H9 (cell line): Measurements from ENCODE around the gene PLCB1. TPM values are rescaled to one million over a fixed set of nuclear protein-coding genes. Genes with fewer than 3 reads are reported as not detected.

Experiments used
- DNase-seq: peaks from one replicate; pipeline ENCODE4 v3.0.0-alpha.2; 2017
- H2AFZ ChIP-seq: one replicate; pipeline ENCODE4 v1.6.1; 2013; ENCODE audit warnings: mild to moderate bottlenecking, low read length, control low read depth, moderate library complexity
- H2AK5ac ChIP-seq: 2 replicates; pipeline ENCODE4 v1.6.1; 2013; ENCODE audit warnings: low read length, control low read depth, mixed read lengths; ENCODE audit not compliant: insufficient read length
- H2BK120ac ChIP-seq: one replicate; pipeline ENCODE4 v1.6.1; 2013; ENCODE audit warnings: low read depth, mild to moderate bottlenecking, low read length, control low read depth, inconsistent platforms; ENCODE audit not compliant: poor library complexity, severe bottlenecking
- H2BK12ac ChIP-seq: 2 replicates; pipeline ENCODE4 v1.6.1; 2013; ENCODE audit warnings: low read length, control low read depth, mixed read lengths, low read depth; ENCODE audit not compliant: insufficient read length
- H2BK15ac ChIP-seq: 2 replicates; pipeline ENCODE4 v1.6.1; 2013; ENCODE audit warnings: low read depth, low read length, control low read depth
- H2BK20ac ChIP-seq: one replicate; pipeline ENCODE4 v1.6.1; 2013; ENCODE audit warnings: low read depth, mild to moderate bottlenecking, low read length, control low read depth, inconsistent platforms; ENCODE audit not compliant: poor library complexity, severe bottlenecking
- H2BK5ac ChIP-seq: 2 replicates; pipeline ENCODE4 v1.6.1; 2013; ENCODE audit warnings: low read length, control low read depth, mixed read lengths; ENCODE audit not compliant: insufficient read length
- H3K14ac ChIP-seq: 2 replicates; pipeline ENCODE4 v1.6.1; 2013; ENCODE audit warnings: low read length, control low read depth; ENCODE audit not compliant: insufficient read depth
- H3K18ac ChIP-seq: 2 replicates; pipeline ENCODE4 v1.6.1; 2013; ENCODE audit warnings: low read depth, mild to moderate bottlenecking, mixed read lengths, low read length, control low read depth; ENCODE audit not compliant: insufficient read length
- H3K23ac ChIP-seq: 2 replicates; pipeline ENCODE4 v1.6.1; 2013; ENCODE audit warnings: low read length, control low read depth, mixed read lengths, low read depth; ENCODE audit not compliant: insufficient read length
- H3K23me2 ChIP-seq: 2 replicates; pipeline ENCODE4 v1.6.1; 2013; ENCODE audit warnings: low read depth, mild to moderate bottlenecking, mixed read lengths, low read length, control low read depth; ENCODE audit not compliant: insufficient read length, poor library complexity, severe bottlenecking
- H3K27ac ChIP-seq: 2 replicates; pipeline ENCODE4 v1.5.1; 2013; ENCODE audit warnings: low read length, control low read depth, mixed read lengths, low read depth; ENCODE audit not compliant: insufficient read length
- H3K27me3 ChIP-seq: 2 replicates; pipeline ENCODE4 v1.6.1; 2013; ENCODE audit warnings: low read length, control low read depth, inconsistent platforms; ENCODE audit not compliant: insufficient read depth
- H3K4ac ChIP-seq: 2 replicates; pipeline ENCODE4 v1.6.1; 2013; ENCODE audit warnings: low read depth, mild to moderate bottlenecking, control low read depth, inconsistent platforms, low read length, moderate library complexity
- H3K4me1 ChIP-seq: 2 replicates; pipeline ENCODE4 v1.6.1; 2013; ENCODE audit warnings: low read length, control low read depth, inconsistent platforms; ENCODE audit not compliant: insufficient read depth
- H3K4me2 ChIP-seq: 2 replicates; pipeline ENCODE4 v1.6.1; 2013; ENCODE audit warnings: low read length, control low read depth, mixed read lengths; ENCODE audit not compliant: insufficient read length, insufficient read depth
- H3K56ac ChIP-seq: 2 replicates; pipeline ENCODE4 v1.6.1; 2013; ENCODE audit warnings: low read depth, mild to moderate bottlenecking, mixed read lengths, low read length, control low read depth; ENCODE audit not compliant: insufficient read length
- H3K79me1 ChIP-seq: 2 replicates; pipeline ENCODE4 v1.6.1; 2013; ENCODE audit warnings: low read depth, mild to moderate bottlenecking, moderate library complexity, low read length, control low read depth, inconsistent platforms; ENCODE audit not compliant: insufficient read depth, poor library complexity, severe bottlenecking
- H3K79me2 ChIP-seq: 2 replicates; pipeline ENCODE4 v1.6.1; 2013; ENCODE audit warnings: low read length, control low read depth, inconsistent platforms; ENCODE audit not compliant: insufficient read depth
- H3K9ac ChIP-seq: 2 replicates; pipeline ENCODE4 v1.6.1; 2013; ENCODE audit warnings: low read length, control low read depth, mixed read lengths; ENCODE audit not compliant: insufficient read length; ENCODE audit errors: extremely low read depth
- H3K9me3 ChIP-seq: one replicate; pipeline ENCODE4 v1.6.1; 2013; ENCODE audit warnings: low read depth, low read length, inconsistent platforms; ENCODE audit not compliant: control insufficient read depth
- H3T11ph ChIP-seq: one replicate; pipeline ENCODE4 v1.6.1; 2013; ENCODE audit warnings: mild to moderate bottlenecking, low read length, control low read depth, inconsistent platforms
- H4K20me1 ChIP-seq: one replicate; pipeline ENCODE4 v1.6.1; 2013; ENCODE audit not compliant: control insufficient read depth, insufficient read length, insufficient read depth
- H4K5ac ChIP-seq: 2 replicates; pipeline ENCODE4 v1.6.1; 2013; ENCODE audit warnings: low read depth, mild to moderate bottlenecking, mixed read lengths, low read length, control low read depth; ENCODE audit not compliant: insufficient read length
- H4K8ac ChIP-seq: replicated peaks from 2 replicates; pipeline ENCODE4 v1.6.1; 2013; ENCODE audit warnings: low read length, control low read depth, mixed read lengths, low read depth; ENCODE audit not compliant: insufficient read length
- H4K91ac ChIP-seq: 2 replicates; pipeline ENCODE4 v1.6.1; 2013; ENCODE audit warnings: low read depth, mild to moderate bottlenecking, moderate library complexity, mixed read lengths, low read length, control low read depth; ENCODE audit not compliant: insufficient read length
- H3K27ac Mint-ChIP-seq, 3 experiments: 2 replicates in 2 of 3; 3 replicates in 1 of 3; pipeline ENCODE4 v1.8.0; 2020 to 2021; ENCODE audit warnings: mixed read lengths in 3 of 3, mild to moderate bottlenecking in 1 of 3, moderate library complexity in 1 of 3
- H3K27me3 Mint-ChIP-seq: 2 replicates; pipeline ENCODE4 v1.8.0; 2021; ENCODE audit warnings: low read depth, mild to moderate bottlenecking, moderate library complexity, mixed read lengths
- H3K36me3 Mint-ChIP-seq, 3 experiments: 2 replicates in 2 of 3; 3 replicates in 1 of 3; pipeline ENCODE4 v1.8.0; 2020 to 2021; ENCODE audit warnings: low read depth in 3 of 3, mixed read lengths in 3 of 3; ENCODE audit not compliant: insufficient read depth in 1 of 3
- H3K4me1 Mint-ChIP-seq, 2 experiments: 2 replicates each; pipeline ENCODE4 v1.8.0; 2020; ENCODE audit warnings: mixed read lengths in 2 of 2
- H3K4me3 Mint-ChIP-seq, 2 experiments: 2 replicates in 1 of 2; 3 replicates in 1 of 2; pipeline ENCODE4 v1.8.0; 2020 to 2021; ENCODE audit warnings: mild to moderate bottlenecking in 2 of 2, mixed read lengths in 2 of 2, moderate library complexity in 1 of 2
- H3K9me3 Mint-ChIP-seq, 2 experiments: 2 replicates in 1 of 2; 3 replicates in 1 of 2; pipeline ENCODE4 v1.8.0; 2020; ENCODE audit warnings: mild to moderate bottlenecking in 2 of 2, mixed read lengths in 2 of 2, moderate library complexity in 1 of 2
- WGBS: extraction: QIAGEN DNeasy Blood & Tissue Kit; methylation state at CpG from one replicate; pipeline ENCODE4 v1.1.7; 2013; ENCODE audit warnings: missing lambda C conversion rate, low lambda C conversion rate, mixed read lengths; ENCODE audit not compliant: insufficient read length; ENCODE audit errors: extremely low coverage; 5-methylcytosine and 5-hydroxymethylcytosine counted together
- total RNA-seq: library from RNA; stranded (reverse); gene quantifications from 2 replicates; pipeline ENCODE4 v1.2.1, GENCODE V29; 2021
- TF ChIP-seq, protein P1 (sequence below): fragments of 200-600 bp; sonication (generic); conservative IDR thresholded peaks from 3 replicates; pipeline ENCODE4 v1.8.0; 2021; ENCODE audit warnings: antibody characterized with exemption, mild to moderate bottlenecking

The PLCB1 gene
- total RNA-seq, 1 experiment from 2014 or later, result 11.5 TPM

DNA sequence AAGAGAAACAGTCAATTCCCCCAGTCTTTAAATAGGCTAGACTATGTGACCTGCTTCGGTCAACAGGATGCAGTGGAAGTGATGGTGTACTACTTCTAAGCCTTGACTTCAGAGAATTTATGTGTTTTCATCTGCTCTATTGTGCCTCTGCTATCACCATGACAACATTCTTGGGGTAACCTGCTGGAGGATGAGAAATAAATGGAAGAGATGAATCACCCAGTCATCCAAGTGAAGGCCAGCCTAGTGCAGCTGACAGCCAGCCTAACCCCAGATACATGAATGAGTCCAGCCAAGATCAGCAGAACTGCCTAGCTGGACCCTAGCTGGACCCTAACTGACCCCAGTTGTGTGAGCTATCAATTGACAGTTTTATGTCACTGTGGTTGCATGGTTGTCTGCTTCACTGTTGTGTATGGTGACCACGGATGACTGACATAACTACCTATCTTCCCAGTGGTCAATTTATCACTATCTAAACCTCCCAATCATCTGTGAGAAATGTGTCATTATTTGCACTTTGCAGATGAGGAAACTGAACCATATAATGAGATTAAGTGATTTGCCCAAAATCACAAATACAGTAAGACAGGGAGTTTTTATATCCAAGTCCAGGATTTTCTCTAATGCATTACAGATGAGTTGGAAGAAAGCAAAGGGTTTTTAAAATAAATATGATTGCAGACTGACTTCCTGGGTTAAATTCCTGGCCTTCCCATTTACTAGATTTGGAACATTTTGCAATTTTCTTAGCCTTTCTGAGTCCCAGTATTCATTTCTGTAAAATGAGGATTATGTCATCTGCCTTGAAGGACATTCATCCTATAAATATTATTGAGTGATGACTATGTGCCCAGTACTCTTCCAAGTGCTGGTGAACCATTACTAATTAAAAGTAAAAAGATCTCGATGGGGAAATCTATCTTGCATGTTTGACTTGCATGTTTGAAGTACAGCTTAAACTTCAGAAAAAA lies 800.4 kb downstream of the PLCB1 start:
- Histone ChIP-seq H3K9me3 (no peaks in the 10 kb centered on the region), H2BK120ac (no peak overlapping the region), H3K18ac (no peak overlapping the region), H3K27me3 (no peaks in the 10 kb centered on the region), H4K5ac (no peak overlapping the region), H3K23me2 (no peaks in the 10 kb centered on the region), H2BK5ac (no peak overlapping the region), H3K56ac (no peak overlapping the region), H2AK5ac (no peak overlapping the region), H3K4ac (no peak overlapping the region), H3K14ac (no peak overlapping the region), H3T11ph (no peak overlapping the region), H3K4me2 (no peak overlapping the region), H2BK20ac (no peak overlapping the region), H3K4me1 (peaks cover 4% of the 10 kb centered on the region; the same call in 1 of the 2 replicates), H3K79me1 (no peaks in the 10 kb centered on the region), H3K9ac (no peak overlapping the region), H3K27ac (no peak overlapping the region), H2BK15ac (0 out of 2 replicates have a peak overlapping the region, but pooled peaks have one; percentile 14), H3K79me2 (no peaks in the 10 kb centered on the region), H4K20me1 (no peaks in the 10 kb centered on the region), H2BK12ac (no peak overlapping the region), H3K23ac (no peak overlapping the region), H4K8ac (no peak overlapping the region), H2AFZ (no peak overlapping the region), H4K91ac (no peak overlapping the region)
- H3K27ac Mint-ChIP-seq, result no peak overlapping the region
- no peaks in the 10 kb centered on the region for H3K27me3 Mint-ChIP-seq
- TF ChIP-seq, protein P1, sequence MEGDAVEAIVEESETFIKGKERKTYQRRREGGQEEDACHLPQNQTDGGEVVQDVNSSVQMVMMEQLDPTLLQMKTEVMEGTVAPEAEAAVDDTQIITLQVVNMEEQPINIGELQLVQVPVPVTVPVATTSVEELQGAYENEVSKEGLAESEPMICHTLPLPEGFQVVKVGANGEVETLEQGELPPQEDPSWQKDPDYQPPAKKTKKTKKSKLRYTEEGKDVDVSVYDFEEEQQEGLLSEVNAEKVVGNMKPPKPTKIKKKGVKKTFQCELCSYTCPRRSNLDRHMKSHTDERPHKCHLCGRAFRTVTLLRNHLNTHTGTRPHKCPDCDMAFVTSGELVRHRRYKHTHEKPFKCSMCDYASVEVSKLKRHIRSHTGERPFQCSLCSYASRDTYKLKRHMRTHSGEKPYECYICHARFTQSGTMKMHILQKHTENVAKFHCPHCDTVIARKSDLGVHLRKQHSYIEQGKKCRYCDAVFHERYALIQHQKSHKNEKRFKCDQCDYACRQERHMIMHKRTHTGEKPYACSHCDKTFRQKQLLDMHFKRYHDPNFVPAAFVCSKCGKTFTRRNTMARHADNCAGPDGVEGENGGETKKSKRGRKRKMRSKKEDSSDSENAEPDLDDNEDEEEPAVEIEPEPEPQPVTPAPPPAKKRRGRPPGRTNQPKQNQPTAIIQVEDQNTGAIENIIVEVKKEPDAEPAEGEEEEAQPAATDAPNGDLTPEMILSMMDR, result no peak
- H3K9me3 Mint-ChIP-seq, result no peaks in the 10 kb centered on the region
- no peaks in the 10 kb centered on the region; a peak in 1 of 7 replicates for H3K36me3 Mint-ChIP-seq
- H3K4me3 Mint-ChIP-seq, result no peak overlapping the region
- no peak for DNase-seq
- WGBS, result no CpG with 5 or more reads among the region's 3 CpGs
- peaks cover 7 to 10% of the 10 kb centered on the region in 2 experiments for H3K4me1 Mint-ChIP-seq
